Activated naive CD8-positive, alpha-beta T cell treated with anti-CD3 and anti-CD28 coated beads, Interleukin-2, amount 50 U/mL, for 24 hours (primary cell): Measurements from ENCODE around the gene ZNF207.
"Not testable (repeated sequence)": the region's sequence is repeated elsewhere in the genome, so short reads cannot be mapped to it uniquely, and the experiment has no call there.

Source experiments
- ATAC-seq: fragments of 150-1000 bp; cut with Tn5 transposase; one replicate; pipeline ENCODE4 v1.10.0; 2021
- DNase-seq: peaks from one replicate; pipeline ENCODE4 v3.0.0; 2021
- H3K27ac Mint-ChIP-seq: one replicate; pipeline ENCODE4 v1.8.0; 2021; ENCODE audit warnings: mild to moderate bottlenecking, mixed read lengths
- H3K27me3 Mint-ChIP-seq: one replicate; pipeline ENCODE4 v1.8.0; 2021; ENCODE audit warnings: mixed read lengths
- H3K36me3 Mint-ChIP-seq: one replicate; pipeline ENCODE4 v1.8.0; 2021; ENCODE audit warnings: low read depth, mixed read lengths
- H3K4me1 Mint-ChIP-seq: one replicate; pipeline ENCODE4 v1.8.0; 2021; ENCODE audit warnings: mixed read lengths
- H3K4me3 Mint-ChIP-seq: one replicate; pipeline ENCODE4 v1.8.0; 2021; ENCODE audit warnings: mild to moderate bottlenecking, moderate library complexity, mixed read lengths
- H3K9me3 Mint-ChIP-seq: one replicate; pipeline ENCODE4 v1.8.0; 2021; ENCODE audit warnings: mixed read lengths

ZNF207 gene

DNA sequence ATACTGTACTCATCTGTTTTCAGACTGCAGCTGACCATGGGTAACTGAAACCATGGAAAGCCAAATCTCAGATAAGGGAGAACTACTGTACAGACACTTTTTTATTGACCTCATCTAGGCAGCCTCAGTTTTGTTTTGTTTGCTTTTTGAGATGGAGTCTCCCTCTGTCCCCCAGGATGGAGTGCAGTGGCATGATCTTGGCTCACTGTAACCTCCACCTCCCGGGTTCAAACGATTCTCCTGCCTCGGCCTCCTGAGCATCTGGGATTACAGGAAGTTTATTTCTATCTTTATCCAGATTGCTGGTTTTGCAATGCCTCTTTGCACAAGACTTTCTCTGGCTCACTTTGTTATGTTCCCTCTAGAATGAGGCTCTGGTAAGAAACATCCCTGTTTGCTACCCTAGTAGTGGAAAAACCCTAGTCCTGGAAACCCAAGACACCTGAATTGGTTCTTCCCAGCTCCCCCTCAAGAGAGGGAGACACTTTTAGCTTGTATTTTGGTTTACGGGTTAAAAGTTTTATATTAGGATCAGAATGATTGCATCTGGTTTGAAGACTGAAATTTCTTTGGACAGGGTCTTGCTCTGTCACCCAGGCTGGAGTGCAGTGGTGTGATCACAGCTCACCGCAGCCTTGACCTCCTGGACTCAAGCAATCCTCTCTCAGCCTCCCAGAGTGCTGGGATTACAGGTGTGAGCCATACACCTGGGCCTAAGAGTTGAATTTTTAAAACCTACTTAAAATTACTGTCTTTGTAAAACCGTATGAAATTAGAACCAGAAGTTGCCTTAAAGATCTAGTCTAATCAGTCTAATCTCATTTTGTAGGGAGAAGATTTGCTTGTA, 38.9 kb downstream of the ZNF207 start:
- no peak overlapping the region for H3K27ac Mint-ChIP-seq
- no peaks in the 10 kb centered on the region for H3K9me3 Mint-ChIP-seq
- H3K4me3 Mint-ChIP-seq, result no peak overlapping the region

DNA sequence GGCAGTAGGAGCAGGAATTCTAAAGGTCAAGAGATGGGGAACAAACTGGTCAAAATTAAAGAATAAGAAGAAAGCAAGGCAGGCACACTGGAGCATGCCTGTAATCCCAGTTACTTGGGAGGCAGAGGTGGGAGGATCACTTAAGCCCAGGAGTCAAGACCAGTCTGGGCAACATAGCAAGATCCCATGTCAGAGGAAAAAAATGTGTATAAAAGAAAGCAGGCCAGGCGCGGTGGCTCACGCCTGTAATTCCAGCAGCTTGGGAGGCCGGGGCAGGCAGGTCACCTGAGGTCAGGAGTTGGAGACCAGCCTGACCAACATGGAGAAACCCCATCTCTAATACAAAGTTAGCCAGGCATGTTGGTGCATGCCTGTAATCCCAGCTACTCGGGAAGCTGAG, 43.9 kb downstream of the ZNF207 start:
- Mint-ChIP-seq H3K27ac (no peak overlapping the region), H3K36me3 (peaks cover 4% of the 10 kb centered on the region), H3K27me3 (no peaks in the 10 kb centered on the region), H3K4me1 (peaks cover 2% of the 10 kb centered on the region), H3K9me3 (peaks cover 2% of the 10 kb centered on the region), H3K4me3 (no peak overlapping the region)
- no peak for ATAC-seq
- no peak for DNase-seq

More for the DNA sequence above, 38.9 kb downstream of the ZNF207 start:
- no peaks in the 10 kb centered on the region for H3K27me3 Mint-ChIP-seq
- DNase-seq (no peak), ATAC-seq (no peak)
- no peaks in the 10 kb centered on the region for H3K4me1 Mint-ChIP-seq
- H3K36me3 Mint-ChIP-seq, result no peaks in the 10 kb centered on the region

DNA sequence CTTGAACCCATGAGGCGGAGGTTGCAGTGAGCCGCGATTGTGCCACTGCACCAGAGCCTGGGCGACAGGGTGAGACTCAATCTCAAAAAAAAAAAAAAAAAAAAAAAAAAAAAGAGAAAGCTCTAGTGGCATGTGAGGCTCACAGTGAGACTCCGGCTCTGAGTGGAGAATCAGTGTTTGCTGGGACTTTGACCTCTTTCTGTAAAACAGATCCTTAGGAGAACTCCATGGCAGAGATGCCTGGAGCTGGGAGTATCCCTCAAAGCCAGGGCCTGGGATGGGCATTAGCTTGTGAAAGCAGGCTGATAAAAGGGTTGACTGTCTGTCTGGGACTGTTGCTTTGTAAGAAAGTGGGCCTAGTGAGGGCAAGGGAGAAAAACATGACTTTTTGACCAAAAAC, 46.4 kb downstream of the ZNF207 start:
- H3K9me3 Mint-ChIP-seq, result peaks cover 2% of the 10 kb centered on the region
- ATAC-seq (no peak), DNase-seq (no peak)
- no peaks in the 10 kb centered on the region for H3K27me3 Mint-ChIP-seq
- no peak overlapping the region for H3K4me3 Mint-ChIP-seq
- H3K4me1 Mint-ChIP-seq, result peaks cover 4% of the 10 kb centered on the region
- peaks cover 4% of the 10 kb centered on the region for H3K36me3 Mint-ChIP-seq
- no peak overlapping the region for H3K27ac Mint-ChIP-seq

DNA sequence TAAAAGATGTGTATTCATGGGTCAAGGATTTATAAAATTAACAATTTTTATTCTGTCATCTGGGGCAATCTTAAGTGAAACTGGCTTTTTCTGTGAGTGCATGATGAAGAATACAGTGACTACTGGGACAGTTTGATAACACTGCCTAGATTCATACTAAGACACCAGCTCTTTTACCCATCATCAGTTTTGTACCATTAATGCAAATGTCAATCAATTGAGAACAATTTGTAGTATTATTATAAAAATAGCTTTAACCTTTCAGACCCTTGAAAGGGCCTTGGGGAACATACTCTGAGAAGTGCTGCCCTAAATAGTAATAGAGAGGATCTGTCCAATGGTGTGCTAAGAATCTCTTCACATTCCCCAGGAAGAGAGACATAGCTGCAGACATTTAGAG, 49.0 kb downstream of the ZNF207 start:
- H3K9me3 Mint-ChIP-seq, result peaks cover 2% of the 10 kb centered on the region
- no peak for ATAC-seq
- no peaks in the 10 kb centered on the region for H3K27me3 Mint-ChIP-seq
- H3K27ac Mint-ChIP-seq, result no peak overlapping the region
- H3K36me3 Mint-ChIP-seq, result peaks cover 4% of the 10 kb centered on the region
- DNase-seq, result no peak
- no peak overlapping the region for H3K4me3 Mint-ChIP-seq
- H3K4me1 Mint-ChIP-seq, result peaks cover 4% of the 10 kb centered on the region

DNA sequence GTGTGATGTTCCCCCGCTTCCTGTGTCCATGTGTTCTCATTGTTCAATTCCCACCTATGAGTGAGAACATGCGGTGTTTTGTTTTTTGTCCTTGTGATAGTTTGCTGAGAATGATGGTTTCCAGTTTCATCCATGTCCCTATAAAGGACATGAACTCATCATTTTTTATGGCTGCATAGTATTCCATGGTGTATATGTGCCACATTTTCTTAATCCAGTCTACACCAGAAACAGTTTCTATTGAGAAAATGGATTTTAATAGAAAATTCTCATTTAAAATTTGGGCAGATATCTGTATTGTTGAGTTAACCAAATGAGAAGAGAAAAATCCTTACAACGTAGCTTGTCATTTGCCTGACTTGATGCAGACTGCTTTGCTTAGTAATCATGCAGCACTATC, 60.1 kb downstream of the ZNF207 start:
- not testable (repeated sequence) for DNase-seq, H3K9me3 Mint-ChIP-seq, ATAC-seq, H3K27ac Mint-ChIP-seq, H3K4me1 Mint-ChIP-seq, H3K27me3 Mint-ChIP-seq, H3K4me3 Mint-ChIP-seq, H3K36me3 Mint-ChIP-seq

DNA sequence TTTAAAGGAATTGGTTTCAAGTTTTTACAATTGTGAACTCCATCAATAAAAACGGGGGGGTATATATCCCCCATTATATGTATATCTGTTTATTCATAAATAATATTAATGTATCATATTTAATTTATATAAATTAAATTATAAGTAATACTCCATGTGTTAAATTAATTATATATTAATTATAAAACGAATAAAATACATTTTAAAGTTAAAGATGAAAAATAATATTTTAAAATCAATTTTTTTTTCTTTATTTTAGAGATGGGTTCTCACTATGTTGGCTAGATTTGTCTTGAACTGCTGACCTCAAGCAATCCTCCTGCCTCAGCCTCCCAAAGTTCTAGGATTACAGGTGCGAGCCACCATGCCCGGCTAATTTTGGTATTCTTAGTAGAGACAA, 76.9 kb downstream of the ZNF207 start:
- Mint-ChIP-seq H3K9me3 (peaks cover 12% of the 10 kb centered on the region), H3K4me3 (no peak overlapping the region), H3K4me1 (no peaks in the 10 kb centered on the region), H3K27me3 (no peaks in the 10 kb centered on the region), H3K36me3 (peaks cover 4% of the 10 kb centered on the region), H3K27ac (no peak overlapping the region)
- no peak for ATAC-seq
- DNase-seq, result no peak

DNA sequence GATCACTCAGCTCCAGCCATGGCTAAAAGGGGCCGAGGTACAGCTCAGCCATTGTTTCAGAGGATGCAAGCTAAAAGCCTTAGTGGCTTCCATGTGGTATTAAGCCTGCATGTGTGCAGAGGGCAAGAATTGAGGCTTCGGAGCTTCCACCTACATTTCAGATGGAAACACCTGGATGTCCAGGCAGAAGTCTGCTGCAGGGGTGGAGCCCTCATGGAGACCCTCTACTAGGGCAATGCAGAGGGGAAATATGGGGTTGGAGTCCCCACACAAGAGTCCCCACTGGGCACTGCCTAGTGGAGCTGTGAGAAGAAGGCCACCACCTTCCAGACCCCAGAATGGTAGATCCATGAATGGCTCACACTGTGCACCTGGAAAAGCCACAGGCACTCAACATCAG, 79.6 kb downstream of the ZNF207 start:
- Mint-ChIP-seq H3K36me3 (peaks cover 4% of the 10 kb centered on the region), H3K4me3 (no peak overlapping the region), H3K4me1 (no peaks in the 10 kb centered on the region), H3K27ac (no peak overlapping the region), H3K27me3 (no peaks in the 10 kb centered on the region), H3K9me3 (peaks cover 12% of the 10 kb centered on the region)
- no peak for DNase-seq
- no peak for ATAC-seq
